Heart right ventricle (tissue), 16 donors: ENCODE results near the gene IFFO2. TPM values are rescaled to one million over a fixed set of nuclear protein-coding genes. Genes with fewer than 3 reads are reported as not detected.
A peak's percentile ranks its signal among the peaks of the same experiment; 100 is the strongest.

Experiments used
- ATAC-seq, 8 donors: fragments of 200-7000 bp; cut with Tn5 transposase; one replicate each; pipeline ENCODE4 v1.9.1; 2020; ENCODE audit warnings: mild to moderate bottlenecking in 8 of 8, moderate library complexity in 8 of 8, moderate number of reproducible peaks in 1 of 8
- DNase-seq, 2 donors: peaks; one replicate each; pipeline ENCODE4 v3.0.0-alpha.2; 2020
- H3K27ac ChIP-seq, 10 donors: fragments of 200-600 bp; sonication (generic) in 2 of 10; one replicate each; pipeline versions ENCODE4 v1.5.0 to v1.8.0; 2020 to 2022; ENCODE audit warnings: mild to moderate bottlenecking in 3 of 10
- H3K27me3 ChIP-seq, 7 donors: fragments of 200-600 bp; one replicate each; pipeline ENCODE4 v1.8.0; 2021 to 2022; ENCODE audit warnings: mild to moderate bottlenecking in 2 of 7
- H3K36me3 ChIP-seq, 9 donors: fragments of 200-600 bp; sonication (generic) in 1 of 9; one replicate each; pipeline versions ENCODE4 v1.5.0 to v1.8.0; 2020 to 2022; ENCODE audit warnings: mild to moderate bottlenecking in 2 of 9
- H3K4me1 ChIP-seq, 9 donors: fragments of 200-600 bp; sonication (generic) in 1 of 9; one replicate each; pipeline versions ENCODE4 v1.5.0 to v1.8.0; 2020 to 2022; ENCODE audit warnings: mild to moderate bottlenecking in 4 of 9
- H3K4me3 ChIP-seq, 10 donors: fragments of 200-600 bp; sonication (generic) in 2 of 10; one replicate each; pipeline versions ENCODE4 v1.5.0 to v1.8.0; 2020 to 2022; ENCODE audit warnings: mild to moderate bottlenecking in 7 of 10, moderate library complexity in 2 of 10
- H3K9me3 ChIP-seq, 11 donors: fragments of 200-600 bp in 10 of 11; sonication (generic) in 2 of 11; one replicate each; pipeline versions ENCODE4 v1.5.0 to v1.8.0; 2013 to 2022; ENCODE audit warnings: mild to moderate bottlenecking in 2 of 11, control low read depth in 1 of 11, moderate library complexity in 1 of 11
- CTCF ChIP-seq, 9 donors: fragments of 200-600 bp; sonication (generic) in 2 of 9; IDR thresholded peaks; one replicate each; pipeline versions ENCODE4 v1.5.0 to v1.8.0; 2021 to 2022; ENCODE audit warnings: antibody characterized with exemption in 9 of 9, mild to moderate bottlenecking in 5 of 9, moderate library complexity in 1 of 9
- WGBS, 2 donors: extraction: QIAGEN DNeasy Blood & Tissue Kit; methylation state at CpG; one replicate each; pipeline ENCODE4 v1.1.7; 2013; ENCODE audit warnings: inconsistent platforms in 1 of 2; 5-methylcytosine and 5-hydroxymethylcytosine counted together
- intact Hi-C, 10 donors: fragments of 100-400 bp; cut with DNase I; formaldehyde crosslinking; loops; one replicate each; pipeline versions ENCODE4 v1.11.1 to v1.14.2; 2022
- polyA plus RNA-seq, 2 donors: library from polyadenylated mRNA; stranded (reverse); fragments of 200-250 nt; gene quantifications; one replicate each; pipeline ENCODE4 v1.2.3, GENCODE V29; 2013
- total RNA-seq, 10 donors: library from RNA; stranded (reverse); fragmentation: NEBNext Ultra II Directional in 3 of 10; extraction: Animal tissue kit (Norgen Biotek cat#: 25700) in 3 of 10; gene quantifications; one replicate each; pipeline versions ENCODE4 v1.2.1 to v1.2.4, GENCODE V29; 2021 to 2023
- donor health status: Arrhythmogenic right ventricular cardiomyopathy.
- donor health status: ischemic (EF 13 %, LVEDD 7.1; RV severe dilation, severe dysfunction).
- donor health status: healthy with polysubstance abuse.
- donor health status: DM: no; HTN: yes; CAD: no.
- donor health status: DM: no; HTN: no; CAD: no.
- donor health status: ischemic (EF 25% LVEDD 6.9; RV normal size, moderate dysfunction).
- donor health status: ischemic (EF 25% LVEDD 5.7; RV mildly dilated, moderate dysfunction).
- donor health status: healthy.
- donor health status: DM: yes; HTN: yes; CAD: no.
- donor health status: Ischemic cardiomyopathy.
- donor health status: ischemic (EF 35%, LVEDD 5.7; RV mildly dilated, moderate dysfunction).
- donor health status: nonischemic (EF 11% LVEDD 7.7; RV severe dilation, severe dysfunction).
- donor health status: DM: yes; HTN: yes; CAD: no.
- donor health status: PGD.
- donor health status: ischemic (EF 29% LVEDD 5.4; RV normal size, mild dysfunction).
- donor health status: nonischemic (EF 23%, LVEDD 6.1; RV moderate dilation, normal function).

IFFO2 gene
- total and polyA plus RNA-seq, 12 donors, result 2.2 to 8.2 (median 4.6) TPM

GRCh38 chr1:18948913-18949685 lies 7.4 kb downstream of the IFFO2 start:
- no peak for TF ChIP-seq CTCF (IDR thresholded peaks at IDR 0.05)
- Histone ChIP-seq H3K4me1 (peaks cover 30 to 100% (median 70%) of the 10 kb centered on the region in 9 donors), H3K36me3 (peaks cover 0 to 6% (median 0%) of the 10 kb centered on the region in 9 donors), H3K9me3 (no peaks in the 10 kb centered on the region), H3K27ac (peak overlapping the region; percentile 66 to 94 (median 90)), H3K4me3 (peak overlapping the region in 6 of 10 donors; percentile 40 to 53 (median 49)), H3K27me3 (no peaks in the 10 kb centered on the region)
- intact Hi-C loops, result no loop called here
- DNase-seq (peak in 1 of 2 donors; percentile 55), ATAC-seq (peak; percentile 5 to 50 (median 19))
- WGBS, 2 donors, result 43 to 50% methylated on average over 23 of the region's 23 CpGs

DNA sequence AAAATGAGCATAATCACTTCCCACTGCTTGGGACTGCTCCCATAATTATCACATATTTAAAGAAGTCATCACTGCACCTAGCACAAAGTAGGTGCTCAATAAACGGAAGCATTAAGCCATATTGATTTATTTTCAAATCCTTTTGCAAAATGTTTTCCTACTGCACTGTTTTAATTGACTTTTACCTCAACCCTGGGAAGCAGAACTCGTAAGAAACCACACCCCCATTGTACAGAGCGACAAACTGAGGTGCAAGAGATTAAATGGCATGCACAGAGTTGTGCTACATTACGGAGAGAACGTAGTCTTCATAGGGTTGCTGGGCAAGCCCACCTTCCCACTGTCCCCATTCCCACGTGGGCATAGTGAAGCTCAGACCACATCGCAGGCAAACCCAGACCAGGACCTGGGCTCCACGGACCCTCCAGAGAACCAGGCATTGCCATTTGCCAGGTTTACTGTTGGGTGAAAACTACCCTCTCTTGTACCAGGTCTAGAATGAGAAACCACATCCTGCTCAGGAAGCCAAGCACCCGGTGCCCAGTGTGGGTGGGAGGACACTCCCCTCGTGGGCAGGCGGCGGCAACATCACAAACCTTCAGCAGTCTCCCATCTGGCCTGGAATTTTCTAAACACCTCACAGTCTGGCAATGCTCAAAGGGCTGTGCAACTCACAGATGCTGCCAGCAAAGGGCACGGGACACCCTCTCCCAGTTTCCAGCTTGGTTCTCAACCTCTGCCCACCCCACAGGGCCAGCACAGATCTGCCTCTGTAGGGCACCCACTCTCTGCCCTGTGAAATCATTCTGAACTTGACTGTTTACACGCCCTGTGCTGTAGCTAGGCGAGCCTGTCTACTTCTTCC lies 8.2 kb downstream of the IFFO2 start:
- H3K4me1 ChIP-seq, result peaks cover 30 to 99% (median 65%) of the 10 kb centered on the region in 9 donors
- 77 to 86% methylated on average over 15 of the region's 15 CpGs for WGBS, 2 donors
- peak overlapping the region in 1 of 10 donors; percentile 49 for H3K4me3 ChIP-seq
- H3K9me3 ChIP-seq, result no peaks in the 10 kb centered on the region
- ATAC-seq, result no peak
- H3K27me3 ChIP-seq, result no peaks in the 10 kb centered on the region
- peaks cover 0 to 12% (median 0%) of the 10 kb centered on the region in 9 donors for H3K36me3 ChIP-seq
- no peak for DNase-seq
- peak overlapping the region in 9 of 10 donors; percentile 86 to 94 (median 90) for H3K27ac ChIP-seq
- no peak for TF ChIP-seq CTCF (IDR thresholded peaks at IDR 0.05)
- intact Hi-C loops, result no loop called here

GRCh38 chr1:18947570-18947969 lies 8.9 kb downstream of the IFFO2 start:
- intact Hi-C loops, result no loop called here
- Histone ChIP-seq H3K27ac (peak overlapping the region in 1 of 10 donors; percentile 93), H3K27me3 (no peaks in the 10 kb centered on the region), H3K4me1 (peaks cover 30 to 99% (median 72%) of the 10 kb centered on the region in 9 donors), H3K4me3 (no peak overlapping the region), H3K9me3 (no peaks in the 10 kb centered on the region), H3K36me3 (peaks cover 0 to 9% (median 0%) of the 10 kb centered on the region in 9 donors)
- no peak for TF ChIP-seq CTCF (IDR thresholded peaks at IDR 0.05)
- no peak for DNase-seq
- ATAC-seq, result no peak
- 88 to 91% methylated on average over 9 of the region's 9 CpGs for WGBS, 2 donors
